Naive B cell (primary cell): ENCODE data around the gene TFCP2L1. TPM values are rescaled to one million over a fixed set of nuclear protein-coding genes. Genes with fewer than 3 reads are reported as not detected.
"Not testable (repeated sequence)": the region's sequence is repeated elsewhere in the genome, so short reads cannot be mapped to it uniquely, and the experiment has no call there.

ENCODE experiments used
- ATAC-seq, 2 donors: fragments of 150-1000 bp; cut with Tn5 transposase; 2 replicates each; pipeline ENCODE4 v1.10.0; 2021; ENCODE audit warnings: low read depth in 2 of 2, mild to moderate bottlenecking in 2 of 2, moderate library complexity in 2 of 2
- DNase-seq: peaks from one replicate; pipeline ENCODE4 v3.0.0; 2022
- H3K27ac Mint-ChIP-seq, 6 donors: one replicate each; pipeline ENCODE4 v1.8.0; 2020 to 2022; ENCODE audit warnings: mild to moderate bottlenecking in 6 of 6, mixed read lengths in 6 of 6, moderate library complexity in 5 of 6, inconsistent platforms in 2 of 6
- H3K27me3 Mint-ChIP-seq, 3 donors: one replicate each; pipeline ENCODE4 v1.8.0; 2021 to 2022; ENCODE audit warnings: mixed read lengths in 3 of 3, mild to moderate bottlenecking in 1 of 3
- H3K36me3 Mint-ChIP-seq, 2 donors: one replicate each; pipeline ENCODE4 v1.8.0; 2020 to 2022; ENCODE audit warnings: mixed read lengths in 2 of 2, inconsistent platforms in 1 of 2, mild to moderate bottlenecking in 1 of 2
- H3K4me1 Mint-ChIP-seq, 3 donors: one replicate each; pipeline ENCODE4 v1.8.0; 2020 to 2022; ENCODE audit warnings: mixed read lengths in 3 of 3, inconsistent platforms in 1 of 3, mild to moderate bottlenecking in 1 of 3, moderate library complexity in 1 of 3
- H3K4me3 Mint-ChIP-seq, 8 donors: one replicate each; pipeline ENCODE4 v1.8.0; 2020 to 2022; ENCODE audit warnings: mild to moderate bottlenecking in 8 of 8, mixed read lengths in 8 of 8, moderate library complexity in 8 of 8, inconsistent platforms in 2 of 8
- H3K9me3 Mint-ChIP-seq, 7 donors: one replicate each; pipeline ENCODE4 v1.8.0; 2020 to 2022; ENCODE audit warnings: mixed read lengths in 7 of 7, mild to moderate bottlenecking in 5 of 7, inconsistent platforms in 2 of 7, moderate library complexity in 1 of 7
- polyA plus RNA-seq, 6 donors: library from polyadenylated mRNA; unstranded; fragments of 300-500 nt; fragmentation: Illumina TruSeq; gene quantifications; one replicate each; pipeline ENCODE4 v1.2.3, GENCODE V29; 2021; ENCODE audit warnings: low read depth in 6 of 6

TFCP2L1 gene
- polyA plus RNA-seq, 6 donors from 2014 or later: not detected

- ATAC-seq: no peak
- Mint-ChIP-seq H3K9me3 (peaks cover 0 to 3% (median 0%) of the 10 kb centered on the region in 7 donors), H3K27ac (peak overlapping the region in 1 of 6 donors; percentile 3), H3K4me3 (no peak overlapping the region), H3K27me3 (peaks cover 0 to 8% (median 6%) of the 10 kb centered on the region in 3 donors), H3K4me1 (no peaks in the 10 kb centered on the region), H3K36me3 (no peaks in the 10 kb centered on the region)
- no peak for DNase-seq
Measured at GRCh38 chr2:121273116-121273515, 11.9 kb downstream of the TFCP2L1 start.

- no peak for DNase-seq
- H3K27ac Mint-ChIP-seq: no peak overlapping the region
- H3K9me3 Mint-ChIP-seq: peaks cover 0 to 3% (median 0%) of the 10 kb centered on the region in 7 donors
- no peaks in the 10 kb centered on the region for H3K4me1 Mint-ChIP-seq
- no peak for ATAC-seq
- no peaks in the 10 kb centered on the region for H3K36me3 Mint-ChIP-seq
- H3K27me3 Mint-ChIP-seq: peaks cover 0 to 8% (median 6%) of the 10 kb centered on the region in 3 donors
- no peak overlapping the region for H3K4me3 Mint-ChIP-seq
Measured at GRCh38 chr2:121272596-121272995, 12.4 kb downstream of the TFCP2L1 start.

GRCh38 chr2:121269436-121269835 lies 15.6 kb downstream of the TFCP2L1 start:
- DNase-seq, H3K4me1 Mint-ChIP-seq, H3K4me3 Mint-ChIP-seq, ATAC-seq, H3K9me3 Mint-ChIP-seq, H3K27ac Mint-ChIP-seq, H3K36me3 Mint-ChIP-seq: not testable (repeated sequence)
- H3K27me3 Mint-ChIP-seq: peaks cover 0 to 11% (median 8%) of the 10 kb centered on the region in 3 donors

GRCh38 chr2:121266543-121267106 lies 18.4 kb downstream of the TFCP2L1 start:
- ATAC-seq (no peak), DNase-seq (no peak)
- Mint-ChIP-seq H3K36me3 (no peaks in the 10 kb centered on the region), H3K4me1 (no peaks in the 10 kb centered on the region), H3K27ac (no peak overlapping the region), H3K4me3 (no peak overlapping the region), H3K9me3 (peaks cover 0 to 4% (median 0%) of the 10 kb centered on the region in 7 donors), H3K27me3 (peaks cover 0 to 5% (median 3%) of the 10 kb centered on the region in 3 donors)

DNA sequence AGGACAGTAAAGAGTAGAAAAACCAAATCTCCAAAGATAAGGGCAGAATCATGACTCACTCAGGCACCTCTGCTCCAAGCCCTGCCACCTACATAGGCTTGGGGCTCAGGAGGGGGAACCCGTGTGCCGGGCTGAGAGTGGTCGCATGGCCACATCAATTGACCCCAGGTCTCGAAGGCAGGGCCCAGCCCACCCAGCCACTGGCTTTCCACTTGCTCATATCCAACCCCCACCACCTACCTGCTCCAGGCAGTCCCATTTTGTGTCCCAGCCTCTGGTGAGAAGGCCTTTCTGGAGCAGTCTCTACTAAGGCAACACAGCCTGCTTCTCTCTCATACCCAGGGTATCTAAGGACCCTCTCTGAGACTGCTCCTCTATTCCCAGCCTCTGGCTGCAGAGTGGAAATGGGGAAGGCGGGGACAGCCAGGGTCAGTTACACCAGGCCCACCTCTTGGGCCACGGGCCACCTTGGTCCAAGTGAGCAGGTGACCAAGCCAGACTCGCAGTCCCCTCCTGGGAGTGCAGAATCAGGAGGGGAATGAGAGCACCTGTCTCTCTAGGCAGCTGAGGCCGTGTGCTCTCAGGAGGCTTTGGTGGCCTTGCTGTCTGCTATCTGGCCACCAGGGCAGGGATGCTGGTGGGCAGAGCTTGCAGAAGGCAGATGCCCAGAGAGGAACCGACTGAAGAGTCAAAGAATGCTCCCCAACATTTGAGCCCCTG lies 20.8 kb downstream of the TFCP2L1 start:
- Mint-ChIP-seq H3K36me3 (no peaks in the 10 kb centered on the region), H3K4me3 (no peak overlapping the region), H3K4me1 (no peaks in the 10 kb centered on the region), H3K27ac (no peak overlapping the region), H3K27me3 (peaks cover 0 to 5% (median 0%) of the 10 kb centered on the region in 3 donors), H3K9me3 (peaks cover 0 to 4% (median 2%) of the 10 kb centered on the region in 7 donors)
- no peak for ATAC-seq
- no peak for DNase-seq

GRCh38 chr2:121260370-121261154 lies 24.4 kb downstream of the TFCP2L1 start:
- ATAC-seq (no peak), DNase-seq (no peak)
- H3K27ac Mint-ChIP-seq: no peak overlapping the region
- H3K4me3 Mint-ChIP-seq: no peak overlapping the region
- no peaks in the 10 kb centered on the region for H3K36me3 Mint-ChIP-seq
- peaks cover 4 to 13% (median 10%) of the 10 kb centered on the region in 3 donors for H3K27me3 Mint-ChIP-seq
- no peaks in the 10 kb centered on the region for H3K4me1 Mint-ChIP-seq
- peaks cover 0 to 2% (median 2%) of the 10 kb centered on the region in 7 donors for H3K9me3 Mint-ChIP-seq

GRCh38 chr2:121258051-121258450 lies 27.0 kb downstream of the TFCP2L1 start:
- Mint-ChIP-seq H3K27me3 (peaks cover 8 to 15% (median 8%) of the 10 kb centered on the region in 3 donors), H3K4me3 (no peak overlapping the region), H3K9me3 (peaks cover 0 to 4% (median 2%) of the 10 kb centered on the region in 7 donors), H3K4me1 (no peaks in the 10 kb centered on the region), H3K36me3 (no peaks in the 10 kb centered on the region), H3K27ac (no peak overlapping the region)
- DNase-seq (no peak), ATAC-seq (no peak)

- H3K36me3 Mint-ChIP-seq: no peaks in the 10 kb centered on the region
- DNase-seq (no peak), ATAC-seq (no peak)
- H3K9me3 Mint-ChIP-seq: peaks cover 0 to 4% (median 2%) of the 10 kb centered on the region in 7 donors
- H3K27me3 Mint-ChIP-seq: peaks cover 8 to 15% (median 8%) of the 10 kb centered on the region in 3 donors
- no peak overlapping the region for H3K27ac Mint-ChIP-seq
- H3K4me1 Mint-ChIP-seq: no peaks in the 10 kb centered on the region
- H3K4me3 Mint-ChIP-seq: no peak overlapping the region
Measured at GRCh38 chr2:121257480-121257840, 27.5 kb downstream of the TFCP2L1 start.

GRCh38 chr2:121256720-121257479 lies 28.1 kb downstream of the TFCP2L1 start:
- H3K27me3 Mint-ChIP-seq: peaks cover 8 to 15% (median 8%) of the 10 kb centered on the region in 3 donors
- H3K4me3 Mint-ChIP-seq: no peak overlapping the region
- no peak overlapping the region for H3K27ac Mint-ChIP-seq
- no peak for DNase-seq
- peaks cover 0 to 4% (median 2%) of the 10 kb centered on the region in 7 donors for H3K9me3 Mint-ChIP-seq
- ATAC-seq: no peak
- H3K36me3 Mint-ChIP-seq: no peaks in the 10 kb centered on the region
- no peaks in the 10 kb centered on the region for H3K4me1 Mint-ChIP-seq

DNA sequence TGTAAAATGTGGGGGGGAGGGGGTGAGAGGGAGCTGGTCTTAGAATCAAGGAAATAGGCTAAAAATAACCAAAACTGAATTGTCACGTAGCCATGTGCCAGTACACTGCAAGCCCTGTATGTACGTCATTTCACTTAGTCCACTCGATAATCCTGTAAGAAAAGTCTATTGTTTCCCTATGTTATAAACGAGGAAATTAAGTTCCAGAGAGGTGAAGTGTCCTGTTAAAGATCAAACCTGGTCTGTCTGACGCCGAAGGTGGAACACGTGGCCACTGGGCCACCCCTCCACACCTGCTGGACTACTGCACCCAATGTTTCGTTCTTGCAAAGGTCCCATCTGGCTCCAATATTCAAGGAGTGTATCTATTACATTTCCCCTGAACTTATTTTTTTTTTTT lies 29.6 kb downstream of the TFCP2L1 start:
- no peaks in the 10 kb centered on the region for H3K36me3 Mint-ChIP-seq
- DNase-seq: no peak
- no peak overlapping the region for H3K27ac Mint-ChIP-seq
- no peaks in the 10 kb centered on the region for H3K4me1 Mint-ChIP-seq
- ATAC-seq: no peak
- peaks cover 8 to 15% (median 8%) of the 10 kb centered on the region in 3 donors for H3K27me3 Mint-ChIP-seq
- H3K4me3 Mint-ChIP-seq: no peak overlapping the region
- peaks cover 0 to 4% (median 0%) of the 10 kb centered on the region in 7 donors for H3K9me3 Mint-ChIP-seq

DNA sequence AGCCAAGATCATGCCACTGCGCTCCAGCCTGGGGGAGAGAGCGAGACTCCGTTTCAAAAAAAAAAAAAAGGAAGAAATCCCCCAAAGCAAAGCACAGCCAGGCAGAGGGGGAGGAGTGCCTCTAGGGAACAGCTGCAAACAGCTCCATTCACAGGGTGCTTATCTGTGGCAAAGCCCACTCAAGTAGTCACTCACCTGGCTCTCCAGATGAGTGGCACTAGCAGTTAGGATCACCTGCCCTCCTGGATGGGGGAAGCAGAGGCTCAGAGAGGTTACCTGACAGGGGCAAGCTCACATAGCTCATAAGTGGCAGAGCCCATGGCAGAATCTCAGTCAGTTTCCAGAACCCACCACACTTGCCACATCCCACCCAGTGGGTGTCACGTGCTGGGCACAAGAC lies 30.3 kb downstream of the TFCP2L1 start:
- H3K4me3 Mint-ChIP-seq: no peak overlapping the region
- H3K4me1 Mint-ChIP-seq: no peaks in the 10 kb centered on the region

DNA sequence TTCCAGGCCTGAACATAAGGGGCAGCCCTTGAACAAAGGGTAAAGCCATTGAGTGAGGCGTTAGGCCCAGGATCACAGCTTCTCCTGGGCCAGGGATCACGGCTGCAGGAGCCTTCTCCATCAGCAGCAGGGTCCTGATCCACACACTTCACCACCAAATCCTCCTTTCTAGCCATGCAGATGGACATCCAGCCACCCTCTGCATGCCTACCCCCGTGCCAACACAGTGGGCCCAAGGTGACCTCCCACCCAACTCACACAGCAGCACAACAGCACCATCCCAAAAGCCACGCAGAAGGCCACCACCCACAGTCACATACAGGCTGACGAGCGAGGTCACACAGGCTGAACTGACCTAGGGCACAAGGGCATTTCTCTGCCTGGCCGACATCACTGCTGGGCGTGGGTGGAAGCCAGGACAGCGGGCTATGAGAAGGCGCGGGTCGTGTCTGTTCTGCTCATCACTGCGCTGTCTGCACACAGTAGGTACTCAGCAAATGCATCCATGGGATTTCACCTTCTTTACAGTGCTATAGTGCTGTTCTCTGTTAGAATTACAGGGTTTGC lies 31.2 kb downstream of the TFCP2L1 start:
- peaks cover 0 to 4% (median 0%) of the 10 kb centered on the region in 7 donors for H3K9me3 Mint-ChIP-seq
- H3K4me3 Mint-ChIP-seq: no peak overlapping the region
- ATAC-seq (no peak), DNase-seq (no peak)
- H3K27me3 Mint-ChIP-seq: peaks cover 8 to 18% (median 15%) of the 10 kb centered on the region in 3 donors
- no peaks in the 10 kb centered on the region for H3K36me3 Mint-ChIP-seq
- H3K27ac Mint-ChIP-seq: no peak overlapping the region
- no peaks in the 10 kb centered on the region for H3K4me1 Mint-ChIP-seq

More for the DNA sequence above, 30.3 kb downstream of the TFCP2L1 start:
- Mint-ChIP-seq H3K9me3 (peaks cover 0 to 4% (median 0%) of the 10 kb centered on the region in 7 donors), H3K27ac (no peak overlapping the region), H3K27me3 (peaks cover 8 to 15% (median 9%) of the 10 kb centered on the region in 3 donors), H3K36me3 (no peaks in the 10 kb centered on the region)
- DNase-seq: no peak
- no peak for ATAC-seq
